Esophagus squamous epithelium (tissue), 4 donors: ENCODE data around the gene USP2.
A peak's percentile ranks its signal among the peaks of the same experiment; 100 is the strongest.

Experiments
- POLR2A ChIP-seq, 4 donors: fragments of 450-650 bp; IDR thresholded peaks; one replicate each; pipeline ENCODE4 v1.6.1; 2017; ENCODE audit warnings: antibody characterized with exemption in 4 of 4, mild to moderate bottlenecking in 4 of 4, moderate library complexity in 3 of 4
- TF ChIP-seq, protein P1 (sequence below), 6 experiments: fragments of 450-650 bp in 4 of 6; fragments of 200-600 bp in 2 of 6; sonication (generic) in 2 of 6; IDR thresholded peaks; one replicate each; pipeline ENCODE4 v1.5.1; 2016 to 2019; ENCODE audit warnings: antibody characterized with exemption in 6 of 6, mild to moderate bottlenecking in 4 of 6, moderate library complexity in 4 of 6

DNA sequence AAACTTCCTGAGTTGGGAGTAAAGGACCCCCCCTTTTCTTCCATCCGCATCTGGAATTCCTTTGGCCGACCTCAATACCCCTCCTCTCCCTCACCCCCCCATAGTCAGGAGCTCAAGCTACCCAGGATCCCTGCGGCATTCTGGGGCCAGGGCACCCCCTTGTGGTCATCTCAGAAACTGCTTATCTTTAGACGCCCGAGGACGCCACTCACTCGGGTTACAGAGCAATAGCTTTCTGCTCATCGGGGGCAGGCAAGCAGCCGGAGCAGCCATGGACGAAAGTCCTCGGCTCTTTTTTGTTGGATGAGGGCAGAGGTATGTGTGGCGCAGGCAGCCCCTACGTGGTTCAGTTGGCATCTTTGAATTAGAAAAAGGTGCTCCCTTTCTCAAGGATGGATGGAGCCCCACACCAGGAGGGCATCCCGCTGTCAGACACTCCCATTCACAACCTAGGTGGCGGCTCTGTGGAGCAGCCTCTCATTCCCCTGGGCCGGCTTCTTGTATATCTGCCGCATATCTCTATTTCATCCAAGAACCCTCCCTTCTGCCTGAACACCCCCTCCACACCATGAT, 43.1 kb downstream of the USP2 start:
- TF ChIP-seq POLR2A (IDR thresholded peaks at IDR 0.05), result no peak
- TF ChIP-seq, protein P1, sequence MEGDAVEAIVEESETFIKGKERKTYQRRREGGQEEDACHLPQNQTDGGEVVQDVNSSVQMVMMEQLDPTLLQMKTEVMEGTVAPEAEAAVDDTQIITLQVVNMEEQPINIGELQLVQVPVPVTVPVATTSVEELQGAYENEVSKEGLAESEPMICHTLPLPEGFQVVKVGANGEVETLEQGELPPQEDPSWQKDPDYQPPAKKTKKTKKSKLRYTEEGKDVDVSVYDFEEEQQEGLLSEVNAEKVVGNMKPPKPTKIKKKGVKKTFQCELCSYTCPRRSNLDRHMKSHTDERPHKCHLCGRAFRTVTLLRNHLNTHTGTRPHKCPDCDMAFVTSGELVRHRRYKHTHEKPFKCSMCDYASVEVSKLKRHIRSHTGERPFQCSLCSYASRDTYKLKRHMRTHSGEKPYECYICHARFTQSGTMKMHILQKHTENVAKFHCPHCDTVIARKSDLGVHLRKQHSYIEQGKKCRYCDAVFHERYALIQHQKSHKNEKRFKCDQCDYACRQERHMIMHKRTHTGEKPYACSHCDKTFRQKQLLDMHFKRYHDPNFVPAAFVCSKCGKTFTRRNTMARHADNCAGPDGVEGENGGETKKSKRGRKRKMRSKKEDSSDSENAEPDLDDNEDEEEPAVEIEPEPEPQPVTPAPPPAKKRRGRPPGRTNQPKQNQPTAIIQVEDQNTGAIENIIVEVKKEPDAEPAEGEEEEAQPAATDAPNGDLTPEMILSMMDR (IDR thresholded peaks at IDR 0.05), result peak; percentile 65 to 84 (median 82)
